Mucosa of descending colon (tissue), 3 donors: Measurements from ENCODE around the gene APOB. TPM values are rescaled to one million over a fixed set of nuclear protein-coding genes. Genes with fewer than 3 reads are reported as not detected.

ENCODE experiments used
- ATAC-seq: fragments of 200-7000 bp; cut with Tn5 transposase; one replicate; pipeline ENCODE4 v1.9.1; 2020; ENCODE audit warnings: mild to moderate bottlenecking, moderate library complexity
- DNase-seq, 3 donors: peaks; one replicate each; pipeline ENCODE4 v3.0.0-alpha.2; 2020
- H3K36me3 ChIP-seq: fragments of 200-600 bp; one replicate; pipeline ENCODE4 v1.8.0; 2021; ENCODE audit warnings: low read depth, mild to moderate bottlenecking
- H3K4me1 ChIP-seq: fragments of 200-600 bp; one replicate; pipeline ENCODE4 v1.8.0; 2021; ENCODE audit warnings: low read depth, mild to moderate bottlenecking
- H3K4me3 ChIP-seq: fragments of 200-600 bp; one replicate; pipeline ENCODE4 v1.8.0; 2021; ENCODE audit warnings: mild to moderate bottlenecking
- H3K9me3 ChIP-seq: fragments of 200-600 bp; one replicate; pipeline ENCODE4 v1.8.0; 2021; ENCODE audit warnings: mild to moderate bottlenecking
- CTCF ChIP-seq: fragments of 200-600 bp; IDR thresholded peaks from one replicate; pipeline ENCODE4 v1.8.0; 2022; ENCODE audit warnings: antibody characterized with exemption, mild to moderate bottlenecking
- intact Hi-C, 2 donors: fragments of 100-400 bp; cut with DNase I in 1 of 2; cut with micrococcal nuclease in 1 of 2; formaldehyde crosslinking; loops; one replicate each; pipeline versions ENCODE4 v1.11.0 to v1.11.1; 2022; cut with DNase I, micrococcal nuclease
- total RNA-seq, 3 donors: library from RNA; stranded (reverse); fragmentation: NEBNext Ultra II Directional in 2 of 3; extraction: Animal tissue kit (Norgen Biotek cat#: 25700) in 2 of 3; gene quantifications; one replicate each; pipeline versions ENCODE4 v1.2.1 to v1.2.4, GENCODE V29; 2021 to 2023
- donor health status: DM: no; HTN: no; CAD: no; lungs with moderate emphysema.
- donor health status: DM: no; HTN: no; CAD: no.
- donor health status: DM: no; HTN: yes; CAD: no.

The APOB gene
- total RNA-seq, 3 donors from 2014 or later = 0.34 to 0.55 (median 0.47) TPM

GRCh38 chr2:20988905-20989304 is 55.0 kb downstream of the APOB start:
- TF ChIP-seq CTCF = no peak
- Histone ChIP-seq H3K4me3 (no peak overlapping the region), H3K4me1 (no peaks in the 10 kb centered on the region), H3K9me3 (no peaks in the 10 kb centered on the region), H3K36me3 (no peaks in the 10 kb centered on the region)
- DNase-seq (no peak), ATAC-seq (no peak)
- intact Hi-C loops = no loop called here

- H3K9me3 ChIP-seq = no peaks in the 10 kb centered on the region
- DNase-seq = peak in 1 of 3 donors; percentile 9
- H3K36me3 ChIP-seq = no peaks in the 10 kb centered on the region
- TF ChIP-seq CTCF = no peak
- peak; percentile 9 for ATAC-seq
- no peaks in the 10 kb centered on the region for H3K4me1 ChIP-seq
- no peak overlapping the region for H3K4me3 ChIP-seq
- intact Hi-C loops = no loop called here
Measured at GRCh38 chr2:20986024-20986939, 57.6 kb downstream of the APOB start.

DNA sequence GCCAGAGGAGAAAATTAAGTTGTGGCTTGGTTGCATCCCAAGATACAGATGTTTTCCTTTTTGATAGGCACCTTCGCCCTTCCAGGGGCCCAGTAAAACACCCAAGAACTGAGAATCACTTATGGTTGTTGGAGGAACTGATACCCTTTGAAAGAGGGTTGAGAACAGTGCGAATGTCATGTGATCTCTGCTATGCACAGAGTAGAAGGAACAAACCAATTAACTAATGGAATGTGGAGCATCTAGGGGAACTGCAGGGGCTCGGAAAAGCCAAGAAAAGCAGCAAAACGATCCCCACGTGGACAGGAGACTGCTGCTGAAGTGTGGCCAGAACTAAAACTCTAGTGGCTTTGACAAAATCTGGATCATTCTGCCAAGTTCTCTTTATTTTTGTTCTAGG is 58.8 kb downstream of the APOB start:
- intact Hi-C loops = no loop called here
- no peaks in the 10 kb centered on the region for H3K4me1 ChIP-seq
- TF ChIP-seq CTCF = no peak
- no peaks in the 10 kb centered on the region for H3K9me3 ChIP-seq
- no peak for DNase-seq
- no peak for ATAC-seq
- no peaks in the 10 kb centered on the region for H3K36me3 ChIP-seq
- H3K4me3 ChIP-seq = no peak overlapping the region

- DNase-seq (no peak), ATAC-seq (no peak)
- Histone ChIP-seq H3K4me1 (no peaks in the 10 kb centered on the region), H3K4me3 (no peak overlapping the region), H3K9me3 (no peaks in the 10 kb centered on the region), H3K36me3 (no peaks in the 10 kb centered on the region)
- intact Hi-C loops = no loop called here
- no peak for TF ChIP-seq CTCF
Measured at GRCh38 chr2:20984408-20984807, 59.5 kb downstream of the APOB start.

DNA sequence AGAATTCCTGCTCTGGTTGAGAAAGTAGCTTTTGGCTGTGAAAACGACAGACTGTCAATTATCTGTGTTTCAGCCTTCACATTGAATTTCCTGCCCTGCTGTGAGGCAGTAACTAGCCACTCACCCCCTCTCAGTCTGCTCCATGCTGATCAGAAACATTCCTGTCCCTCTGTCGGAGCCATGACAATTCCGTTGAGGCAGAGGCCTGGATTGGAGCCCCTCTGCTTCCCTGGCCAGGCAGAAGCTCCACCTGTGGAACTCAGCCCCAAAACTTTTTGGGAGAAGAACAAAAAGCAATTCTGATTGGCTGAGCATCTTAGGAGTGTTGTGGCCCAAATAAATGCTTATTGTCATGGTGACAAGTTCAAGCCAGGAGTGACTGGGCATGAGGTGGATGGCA is 60.0 kb downstream of the APOB start:
- no peak for TF ChIP-seq CTCF
- Histone ChIP-seq H3K9me3 (no peaks in the 10 kb centered on the region), H3K4me3 (no peak overlapping the region), H3K4me1 (no peaks in the 10 kb centered on the region), H3K36me3 (no peaks in the 10 kb centered on the region)
- intact Hi-C loops = no loop called here
- ATAC-seq (no peak), DNase-seq (no peak)
